Measurements from ENCODE around the gene REV1.

DNA sequence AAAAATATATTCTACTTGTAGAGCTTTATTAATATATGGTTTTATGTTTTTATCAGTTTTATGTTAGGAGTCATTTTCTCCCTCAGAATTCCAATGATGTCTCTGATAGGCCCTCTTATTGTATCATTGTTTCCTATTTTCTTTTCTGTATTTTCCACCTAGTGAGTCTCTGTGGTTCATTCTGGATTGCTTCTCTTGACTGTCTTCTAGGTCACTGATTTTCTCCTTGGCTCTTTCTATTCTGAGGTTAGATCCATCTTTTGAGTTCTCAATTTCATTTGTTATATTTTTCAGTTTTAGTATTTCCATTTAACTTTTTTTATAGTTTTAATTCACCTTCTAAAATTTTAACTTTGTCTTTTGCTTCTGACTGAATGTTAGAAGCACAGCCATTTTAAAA, 115.1 kb downstream of the REV1 start:
- TF ChIP-seq, protein P1, sequence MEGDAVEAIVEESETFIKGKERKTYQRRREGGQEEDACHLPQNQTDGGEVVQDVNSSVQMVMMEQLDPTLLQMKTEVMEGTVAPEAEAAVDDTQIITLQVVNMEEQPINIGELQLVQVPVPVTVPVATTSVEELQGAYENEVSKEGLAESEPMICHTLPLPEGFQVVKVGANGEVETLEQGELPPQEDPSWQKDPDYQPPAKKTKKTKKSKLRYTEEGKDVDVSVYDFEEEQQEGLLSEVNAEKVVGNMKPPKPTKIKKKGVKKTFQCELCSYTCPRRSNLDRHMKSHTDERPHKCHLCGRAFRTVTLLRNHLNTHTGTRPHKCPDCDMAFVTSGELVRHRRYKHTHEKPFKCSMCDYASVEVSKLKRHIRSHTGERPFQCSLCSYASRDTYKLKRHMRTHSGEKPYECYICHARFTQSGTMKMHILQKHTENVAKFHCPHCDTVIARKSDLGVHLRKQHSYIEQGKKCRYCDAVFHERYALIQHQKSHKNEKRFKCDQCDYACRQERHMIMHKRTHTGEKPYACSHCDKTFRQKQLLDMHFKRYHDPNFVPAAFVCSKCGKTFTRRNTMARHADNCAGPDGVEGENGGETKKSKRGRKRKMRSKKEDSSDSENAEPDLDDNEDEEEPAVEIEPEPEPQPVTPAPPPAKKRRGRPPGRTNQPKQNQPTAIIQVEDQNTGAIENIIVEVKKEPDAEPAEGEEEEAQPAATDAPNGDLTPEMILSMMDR (conservative IDR thresholded peaks at IDR 0.05; ENCODE audit: low read depth in 2 of 2) = no peak
- TF ChIP-seq EZH2 (IDR thresholded peaks at IDR 0.05; ENCODE audit: low read depth, unreplicated experiment) = no peak
- no peak for TF ChIP-seq POLR2AphosphoS5 (IDR thresholded peaks at IDR 0.05; ENCODE audit: low read depth)
- TF ChIP-seq, protein P2, sequence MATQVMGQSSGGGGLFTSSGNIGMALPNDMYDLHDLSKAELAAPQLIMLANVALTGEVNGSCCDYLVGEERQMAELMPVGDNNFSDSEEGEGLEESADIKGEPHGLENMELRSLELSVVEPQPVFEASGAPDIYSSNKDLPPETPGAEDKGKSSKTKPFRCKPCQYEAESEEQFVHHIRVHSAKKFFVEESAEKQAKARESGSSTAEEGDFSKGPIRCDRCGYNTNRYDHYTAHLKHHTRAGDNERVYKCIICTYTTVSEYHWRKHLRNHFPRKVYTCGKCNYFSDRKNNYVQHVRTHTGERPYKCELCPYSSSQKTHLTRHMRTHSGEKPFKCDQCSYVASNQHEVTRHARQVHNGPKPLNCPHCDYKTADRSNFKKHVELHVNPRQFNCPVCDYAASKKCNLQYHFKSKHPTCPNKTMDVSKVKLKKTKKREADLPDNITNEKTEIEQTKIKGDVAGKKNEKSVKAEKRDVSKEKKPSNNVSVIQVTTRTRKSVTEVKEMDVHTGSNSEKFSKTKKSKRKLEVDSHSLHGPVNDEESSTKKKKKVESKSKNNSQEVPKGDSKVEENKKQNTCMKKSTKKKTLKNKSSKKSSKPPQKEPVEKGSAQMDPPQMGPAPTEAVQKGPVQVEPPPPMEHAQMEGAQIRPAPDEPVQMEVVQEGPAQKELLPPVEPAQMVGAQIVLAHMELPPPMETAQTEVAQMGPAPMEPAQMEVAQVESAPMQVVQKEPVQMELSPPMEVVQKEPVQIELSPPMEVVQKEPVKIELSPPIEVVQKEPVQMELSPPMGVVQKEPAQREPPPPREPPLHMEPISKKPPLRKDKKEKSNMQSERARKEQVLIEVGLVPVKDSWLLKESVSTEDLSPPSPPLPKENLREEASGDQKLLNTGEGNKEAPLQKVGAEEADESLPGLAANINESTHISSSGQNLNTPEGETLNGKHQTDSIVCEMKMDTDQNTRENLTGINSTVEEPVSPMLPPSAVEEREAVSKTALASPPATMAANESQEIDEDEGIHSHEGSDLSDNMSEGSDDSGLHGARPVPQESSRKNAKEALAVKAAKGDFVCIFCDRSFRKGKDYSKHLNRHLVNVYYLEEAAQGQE (IDR thresholded peaks at IDR 0.05; ENCODE audit: unreplicated experiment) = no peak

Data from GM23338 (cell line).